ENCODE data around the gene PIGH.

Gene PIGH

DNA sequence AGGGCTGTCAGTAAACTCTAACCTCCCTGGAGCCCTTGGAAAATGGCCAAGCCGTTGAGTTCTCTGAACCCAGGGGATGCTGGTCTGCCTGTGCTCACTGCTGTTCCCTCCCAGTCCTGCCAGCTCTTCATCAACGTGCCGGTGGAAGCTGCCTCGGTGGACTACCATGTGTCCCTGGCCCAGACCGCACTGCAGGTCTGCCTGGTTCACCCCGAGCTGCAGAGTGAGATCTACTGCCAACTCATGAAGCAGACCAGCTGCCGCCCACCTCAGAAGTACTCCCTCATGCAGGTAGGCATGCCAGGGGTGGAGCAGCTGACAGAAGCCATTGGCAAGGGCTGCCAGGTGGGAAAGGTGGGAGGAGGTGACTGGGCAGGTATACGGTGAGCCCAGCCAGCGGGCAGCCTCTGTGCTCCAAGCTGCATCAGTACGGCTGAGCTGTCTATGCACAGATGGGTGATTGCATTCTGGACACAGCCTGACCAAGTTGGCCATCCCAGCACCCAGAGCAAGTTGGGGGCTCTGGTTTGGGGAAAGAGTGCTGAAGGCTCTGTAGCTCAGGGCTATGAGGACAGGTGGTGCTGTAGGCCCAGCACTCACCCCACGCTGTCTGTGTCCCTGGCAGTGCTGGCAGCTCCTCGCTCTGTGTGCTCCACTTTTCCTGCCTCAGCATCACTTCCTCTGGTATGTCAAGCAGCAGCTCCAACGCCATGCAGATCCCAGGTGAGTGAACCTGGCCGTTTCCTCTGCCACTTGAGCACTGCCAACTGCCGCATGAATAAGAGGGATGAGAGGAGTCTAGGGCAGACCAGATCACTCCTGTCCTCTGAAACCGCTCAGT, 21.9 kb downstream of the PIGH start:
- H3K4me3 ChIP-seq (ENCODE audit: low read depth, low read length) = no peak overlapping the region
- no peak for DNase-seq (ENCODE audit: low read depth)

- DNase-seq (ENCODE audit: low read depth) = no peak
- no peak overlapping the region for H3K4me3 ChIP-seq (ENCODE audit: low read depth, low read length)
These were observed 22.8 kb downstream of the PIGH start for GRCh38 chr14:67577181-67577808.

GRCh38 chr14:67576216-67576955, 23.7 kb downstream of the PIGH start:
- no peak overlapping the region for H3K4me3 ChIP-seq (ENCODE audit: low read depth, low read length)
- no peak for DNase-seq (ENCODE audit: low read depth)

- H3K4me3 ChIP-seq (ENCODE audit: low read depth, low read length) = no peak overlapping the region
- no peak for DNase-seq (ENCODE audit: low read depth)
These were observed 24.4 kb downstream of the PIGH start for GRCh38 chr14:67575684-67576083.

DNA sequence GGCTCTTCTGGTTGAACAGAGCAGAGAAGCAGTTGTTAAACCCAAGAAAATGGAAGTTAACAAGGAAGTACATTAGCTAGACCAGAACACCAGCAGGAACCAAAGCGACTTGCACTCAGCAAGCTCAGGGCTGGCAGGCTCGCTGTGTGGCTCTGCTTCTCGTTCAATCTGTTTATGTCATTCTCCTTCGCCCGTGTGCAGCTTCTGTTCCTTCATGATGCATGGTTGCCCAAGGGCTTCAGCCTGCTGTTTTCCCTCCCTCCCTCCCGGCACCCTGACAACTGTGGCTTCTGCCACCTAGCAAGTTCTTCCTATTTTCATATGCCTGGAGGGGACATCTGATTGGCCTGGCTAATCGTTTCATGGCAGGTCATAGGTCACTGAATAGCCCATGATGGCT, 25.3 kb downstream of the PIGH start:
- no peak for DNase-seq (ENCODE audit: low read depth)
- H3K4me3 ChIP-seq (ENCODE audit: low read depth, low read length) = no peak overlapping the region

- no peak for DNase-seq (ENCODE audit: low read depth)
- H3K4me3 ChIP-seq (ENCODE audit: low read depth, low read length) = no peak overlapping the region
These were observed 25.9 kb downstream of the PIGH start for GRCh38 chr14:67574156-67574555.

- H3K4me3 ChIP-seq (ENCODE audit: low read depth, low read length) = no peak overlapping the region
These were observed 26.6 kb downstream of the PIGH start for GRCh38 chr14:67573228-67574010.

DNA sequence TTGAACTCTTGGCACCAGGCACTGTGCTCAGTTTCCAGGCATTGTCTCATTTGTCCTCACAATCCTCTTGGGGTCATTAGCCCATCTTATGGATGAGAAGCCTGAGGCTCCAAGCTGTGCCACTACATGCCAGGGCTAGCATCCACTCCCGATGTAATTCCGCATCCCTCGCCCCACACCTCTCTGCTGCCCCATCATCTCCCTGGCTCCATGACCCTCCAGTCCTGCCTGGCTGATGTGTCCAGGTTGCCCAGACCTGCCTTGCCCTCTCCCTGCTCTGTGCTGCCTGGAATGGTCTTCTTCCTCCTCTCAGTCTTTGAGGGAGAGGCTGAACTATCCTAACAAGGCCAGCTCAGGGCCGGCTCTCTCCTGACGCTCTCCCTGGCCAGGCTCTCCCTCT, 27.5 kb downstream of the PIGH start:
- no peak overlapping the region for H3K4me3 ChIP-seq (ENCODE audit: low read depth, low read length)

More at GRCh38 chr14:67573228-67574010, 26.6 kb downstream of the PIGH start:
- no peak for DNase-seq (ENCODE audit: low read depth)

GRCh38 chr14:67571991-67572323, 28.1 kb downstream of the PIGH start:
- H3K4me3 ChIP-seq (ENCODE audit: low read depth, low read length) = no peak overlapping the region
- no peak for DNase-seq (ENCODE audit: low read depth)

More for the DNA sequence above, 27.5 kb downstream of the PIGH start:
- no peak for DNase-seq (ENCODE audit: low read depth)

DNA sequence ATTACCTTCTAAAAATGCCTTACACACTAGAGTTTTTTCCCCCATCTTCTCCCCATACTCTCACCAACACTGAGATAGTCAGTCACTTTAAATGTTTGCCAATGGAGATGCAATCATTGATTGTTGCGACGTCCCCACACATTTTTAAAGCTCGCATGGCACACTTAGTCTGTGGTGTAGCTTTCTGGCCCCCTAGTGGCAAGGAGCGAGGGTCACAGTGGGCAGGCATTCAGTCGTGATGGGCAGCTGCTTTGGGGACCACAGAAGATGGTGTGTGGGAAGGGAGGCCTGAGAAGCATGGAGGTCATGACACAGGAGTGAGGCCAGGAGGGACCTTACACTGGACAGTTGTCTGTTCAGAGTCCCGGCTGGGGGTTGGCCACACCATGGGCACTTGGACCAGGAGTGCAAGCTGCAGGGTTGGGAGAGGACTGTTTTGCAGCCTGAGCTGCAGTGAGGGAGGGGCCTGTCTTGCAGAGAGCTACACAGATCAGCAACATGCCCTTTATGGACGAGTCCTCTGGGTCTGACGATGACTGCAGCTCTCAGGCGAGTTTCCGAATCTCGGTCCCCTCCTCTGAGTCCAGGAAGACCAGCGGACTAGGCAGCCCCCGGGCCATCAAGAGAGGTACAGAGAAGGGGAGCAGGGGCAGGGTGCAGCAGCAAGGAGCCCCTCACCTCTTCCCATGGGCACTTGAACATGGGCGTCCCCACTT, 28.6 kb downstream of the PIGH start:
- H3K4me3 ChIP-seq (ENCODE audit: low read depth, low read length) = no peak overlapping the region
- DNase-seq (ENCODE audit: low read depth) = peak; percentile 6

GRCh38 chr14:67570453-67570852, 29.6 kb downstream of the PIGH start:
- no peak overlapping the region for H3K4me3 ChIP-seq (ENCODE audit: low read depth, low read length)
- no peak for DNase-seq (ENCODE audit: low read depth)

DNA sequence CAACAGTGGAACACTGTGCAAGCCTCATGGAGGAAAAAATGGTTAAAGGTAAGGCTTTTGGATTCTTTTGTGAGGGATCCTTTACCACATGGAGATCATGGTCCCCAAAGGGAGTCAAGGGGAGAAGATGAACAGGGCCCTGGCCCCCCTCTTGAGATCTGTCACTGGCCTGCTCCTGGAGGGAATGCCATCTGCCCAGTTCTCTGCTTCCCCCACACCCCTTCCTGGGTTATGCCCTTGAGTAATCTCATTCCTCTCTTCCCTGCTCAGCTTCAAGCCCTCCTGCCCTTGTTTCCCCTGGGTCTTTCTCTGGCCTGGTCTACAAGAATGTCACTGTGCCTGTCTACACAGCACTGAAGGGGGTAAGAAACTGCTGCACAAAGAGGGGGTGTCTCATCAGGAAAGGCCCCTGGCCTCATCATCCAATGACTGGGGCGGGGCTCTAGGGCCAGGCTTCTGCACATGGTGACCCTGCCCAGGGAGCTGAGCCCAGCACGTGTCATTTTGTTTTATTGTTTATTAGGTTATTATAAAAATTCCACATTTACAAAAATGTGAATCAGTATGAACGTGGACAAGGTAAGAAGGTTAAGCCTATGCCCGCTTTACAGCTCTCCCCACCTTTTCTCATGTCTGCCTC, 30.3 kb downstream of the PIGH start:
- H3K4me3 ChIP-seq (ENCODE audit: low read depth, low read length) = no peak overlapping the region
- no peak for DNase-seq (ENCODE audit: low read depth)

DNA sequence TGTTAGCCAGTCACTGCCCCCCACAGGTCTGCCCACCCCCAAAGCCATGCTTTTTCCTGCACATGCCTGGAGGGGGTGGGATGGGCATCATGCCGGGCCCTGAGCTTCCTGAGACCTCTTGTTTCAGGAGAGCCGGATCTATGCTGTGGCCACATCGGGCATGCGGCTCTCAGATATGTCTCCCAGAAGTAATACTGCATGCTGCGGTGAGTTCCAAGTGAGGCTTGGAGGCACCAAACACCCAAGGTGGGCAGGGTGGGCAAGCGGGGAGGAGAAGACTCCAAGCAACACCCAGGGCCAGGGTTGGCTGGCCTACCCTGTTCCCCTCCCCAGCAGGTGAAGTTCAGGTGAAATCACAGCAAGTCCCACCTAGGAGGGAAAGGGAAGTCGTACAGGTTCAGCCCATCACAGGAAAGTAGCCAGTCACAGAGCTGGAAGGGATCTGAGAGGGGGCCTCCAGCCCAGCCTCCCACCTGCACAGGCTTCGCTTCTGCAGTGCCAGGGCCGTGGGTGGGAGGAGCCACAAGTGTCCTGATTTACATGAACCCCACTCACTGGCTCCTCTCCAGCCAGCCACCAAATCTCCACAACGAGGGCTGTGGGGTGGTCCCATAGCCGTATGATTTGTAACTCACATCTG, 30.9 kb downstream of the PIGH start:
- H3K4me3 ChIP-seq (ENCODE audit: low read depth, low read length) = no peak overlapping the region
- DNase-seq (ENCODE audit: low read depth) = no peak

GRCh38 chr14:67567654-67568053, 32.4 kb downstream of the PIGH start:
- H3K4me3 ChIP-seq (ENCODE audit: low read depth, low read length) = no peak overlapping the region
- DNase-seq (ENCODE audit: low read depth) = no peak

DNA sequence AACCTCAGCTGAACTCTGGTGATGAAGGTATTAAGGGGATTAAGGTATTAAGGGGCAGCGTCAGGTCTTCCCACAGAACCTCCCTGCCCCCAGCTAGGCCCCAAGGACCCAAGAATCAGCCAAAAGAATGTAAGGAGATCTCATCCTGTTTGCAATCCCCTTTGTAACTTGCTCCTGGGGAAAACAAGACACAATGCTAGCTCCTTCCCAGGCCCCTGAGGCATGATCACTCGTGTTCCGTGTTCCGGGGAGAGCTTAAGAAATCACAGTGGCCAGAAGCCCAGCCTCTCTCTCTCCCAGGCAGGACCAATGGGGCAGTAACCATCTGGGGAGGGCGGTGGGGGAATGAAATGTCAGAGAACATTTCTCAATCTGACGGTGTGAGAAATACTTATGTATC, 33.2 kb downstream of the PIGH start:
- peak; percentile 9 for DNase-seq (ENCODE audit: low read depth)
- no peak overlapping the region for H3K4me3 ChIP-seq (ENCODE audit: low read depth, low read length)

GRCh38 chr14:67564236-67564635, 35.8 kb downstream of the PIGH start:
- no peak for DNase-seq (ENCODE audit: low read depth)
- H3K4me3 ChIP-seq (ENCODE audit: low read depth, low read length) = no peak overlapping the region

DNA sequence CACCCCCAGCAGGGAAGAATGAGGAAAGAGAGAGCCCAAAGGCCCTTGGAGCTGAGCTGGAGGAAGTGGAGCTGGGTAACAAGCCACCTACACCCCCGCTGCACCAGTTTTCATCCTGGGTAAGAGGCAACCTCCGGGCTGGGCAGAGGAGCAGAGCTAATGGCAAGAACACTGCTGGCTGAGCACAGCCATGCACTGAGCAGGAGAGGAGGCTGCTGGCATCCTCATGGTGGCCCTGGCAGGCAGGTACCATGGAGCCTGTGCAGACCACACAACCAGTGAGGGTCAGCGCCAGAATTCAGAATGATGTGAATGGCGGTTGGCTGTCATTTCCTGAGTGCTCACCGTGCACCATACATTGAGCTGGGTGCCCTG, 37.3 kb downstream of the PIGH start:
- H3K4me3 ChIP-seq (ENCODE audit: low read depth, low read length) = no peak overlapping the region
- DNase-seq (ENCODE audit: low read depth) = no peak

- DNase-seq (ENCODE audit: low read depth) = no peak
- no peak overlapping the region for H3K4me3 ChIP-seq (ENCODE audit: low read depth, low read length)
These were observed 37.9 kb downstream of the PIGH start for GRCh38 chr14:67562025-67562775.

All from skeletal muscle cell (primary cell).